Stomach (tissue), 4 donors: ENCODE measurements around the gene CUX1.

Experiments
- CTCF ChIP-seq, 7 experiments: fragments of 450-650 bp in 4 of 7; fragments of 200-600 bp in 3 of 7; sonication (generic) in 3 of 7; IDR thresholded peaks; one replicate each; pipeline ENCODE4 v1.5.1; 2016 to 2019; ENCODE audit warnings: antibody characterized with exemption in 7 of 7, control low read depth in 2 of 7, mild to moderate bottlenecking in 1 of 7
- EP300 ChIP-seq: sonication (generic); formaldehyde crosslinking; IDR thresholded peaks from one replicate; pipeline ENCODE4 v1.6.1; 2017; ENCODE audit warnings: antibody characterized with exemption
- POLR2A ChIP-seq, 4 donors: fragments of 450-650 bp; IDR thresholded peaks; one replicate each; pipeline ENCODE4 v1.6.1; 2016; ENCODE audit warnings: antibody characterized with exemption in 4 of 4, control low read depth in 2 of 4, mild to moderate bottlenecking in 1 of 4, moderate library complexity in 1 of 4

DNA sequence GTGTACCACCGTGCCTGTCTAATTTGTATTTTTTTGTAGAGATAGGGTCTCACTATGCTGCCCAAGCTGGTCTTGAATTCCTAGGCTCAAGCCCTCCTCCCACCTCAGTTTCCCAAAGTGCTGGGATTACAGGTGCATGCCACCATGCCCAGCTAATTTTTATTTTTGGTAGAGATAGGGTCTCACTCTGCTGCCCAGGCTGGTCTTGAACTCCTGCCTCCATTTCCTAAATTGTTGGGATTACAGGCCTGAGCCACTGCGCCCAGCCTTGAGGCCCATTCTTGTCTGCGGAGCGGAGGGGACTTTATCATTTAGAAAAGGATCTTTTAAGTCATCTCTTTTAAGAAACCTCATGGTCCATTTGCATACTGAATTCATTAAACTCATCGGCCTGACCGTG, 247.8 kb downstream of the CUX1 start:
- TF ChIP-seq CTCF (IDR thresholded peaks at IDR 0.05): no peak
- no peak for TF ChIP-seq POLR2A (IDR thresholded peaks at IDR 0.05)
- TF ChIP-seq EP300: no peak
